Panc1 (cell line): ENCODE measurements around the gene SHISA4. TPM values are rescaled to one million over a fixed set of nuclear protein-coding genes. Genes with fewer than 3 reads are reported as not detected.

ENCODE experiments used
- ATAC-seq: fragments of 200-7000 bp; cut with Tn5 transposase; 2 replicates; pipeline ENCODE4 v1.9.1; 2020; ENCODE audit warnings: mild to moderate bottlenecking, moderate library complexity
- BruUV-seq: library from RNA; stranded (reverse); fragments of 400-500 nt; replicated peaks from 2 replicates; lab custom pipeline; 2021; lab: Mats Ljungman, UMichigan
- CTCF ChIA-PET: fragments of 300-600 bp; sonication (Branson Sonifier 250); formaldehyde crosslinking; loops from one replicate; lab custom pipeline; 2022; ENCODE audit warnings: antibody characterized with exemption; lab: Charles Lee
- POLR2A ChIA-PET: fragments of 300-600 bp; sonication (Branson Sonifier 250); formaldehyde crosslinking; loops from one replicate; lab custom pipeline; 2022; ENCODE audit warnings: antibody characterized with exemption; lab: Charles Lee
- DNase-seq: peaks from one replicate; pipeline ENCODE4 v3.0.0-alpha.2; 2010; ENCODE audit warnings: low read depth, low spot score
- H3K27ac ChIP-seq: 2 replicates; pipeline ENCODE4 v1.5.1; 2011; ENCODE audit warnings: mild to moderate bottlenecking, low read length, inconsistent platforms
- H3K27me3 ChIP-seq: fragments of 200-500 bp; sonication (Bioruptor generic); 2 replicates; pipeline ENCODE4 v1.6.0; 2014; ENCODE audit warnings: low read length, inconsistent platforms; ENCODE audit not compliant: control insufficient read depth, insufficient read depth
- H3K36me3 ChIP-seq: fragments of 200-500 bp; sonication (Bioruptor generic); 2 replicates; pipeline ENCODE4 v1.5.1; 2014; ENCODE audit warnings: inconsistent platforms, mild to moderate bottlenecking, low read length, moderate library complexity; ENCODE audit not compliant: control insufficient read depth, insufficient read depth
- H3K4me1 ChIP-seq: 2 replicates; pipeline ENCODE4 v1.5.1; 2011; ENCODE audit warnings: inconsistent platforms, mild to moderate bottlenecking, low read length, moderate library complexity; ENCODE audit not compliant: control insufficient read depth, insufficient read depth
- H3K4me3 ChIP-seq, 2 experiments: 2 replicates each; pipeline ENCODE4 v1.5.1; 2011 to 2012; ENCODE audit warnings: low read depth in 2 of 2, low read length in 2 of 2, mild to moderate bottlenecking in 2 of 2, inconsistent platforms in 1 of 2, moderate library complexity in 1 of 2
- H3K9me3 ChIP-seq: fragments of 200-500 bp; sonication (Bioruptor generic); 2 replicates; pipeline ENCODE4 v1.5.1; 2014; ENCODE audit warnings: low read depth, mild to moderate bottlenecking, inconsistent platforms, low read length, moderate library complexity; ENCODE audit not compliant: control insufficient read depth, insufficient read depth
- POLR2AphosphoS5 ChIP-seq: IDR thresholded peaks from 2 replicates; pipeline ENCODE4 v1.6.1; 2012; ENCODE audit warnings: mild to moderate bottlenecking, low read depth, low read length, moderate library complexity
- SIN3A ChIP-seq: IDR thresholded peaks from 2 replicates; pipeline ENCODE4 v1.6.1; 2012; ENCODE audit warnings: low read depth, mild to moderate bottlenecking, low read length, moderate library complexity, borderline replicate concordance; ENCODE audit not compliant: insufficient read depth
- TCF7L2 ChIP-seq: IDR thresholded peaks from 2 replicates; pipeline ENCODE4 v1.6.1; 2011; ENCODE audit warnings: mild to moderate bottlenecking, low read depth, low read length, inconsistent platforms
- in situ Hi-C: cut with HindIII; loops from 2 replicates; pipeline ENCODE4 v1.10.0; 2016; ENCODE audit warnings: low sequenced_read_pairs, low pct_unique_long_range_greater_than_20kb
- intact Hi-C: fragments of 100-400 bp; cut with micrococcal nuclease; formaldehyde crosslinking; loops from one replicate; pipeline ENCODE4 v1.10.0; 2022; ENCODE audit not compliant: unreplicated experiment
- total RNA-seq: library from RNA; stranded (reverse); gene quantifications from one replicate; pipeline ENCODE4 v1.2.1, GENCODE V29; 2021; ENCODE audit not compliant: unreplicated experiment
- TF ChIP-seq, protein P1 (sequence below): fragments of 450-650 bp; IDR thresholded peaks from 2 replicates; pipeline ENCODE4 v1.5.1; 2017; ENCODE audit warnings: mild to moderate bottlenecking
- TF ChIP-seq, protein P2 (sequence below), 2 experiments: IDR thresholded peaks; 2 replicates each; pipeline ENCODE4 v1.6.1; 2011 to 2012; ENCODE audit warnings: low read depth in 2 of 2, control low read depth in 1 of 2, low read length in 1 of 2, mild to moderate bottlenecking in 1 of 2, moderate library complexity in 1 of 2; ENCODE audit not compliant: insufficient read depth in 1 of 2

The SHISA4 gene
- total RNA-seq, 1 experiment from 2014 or later = 38.2 TPM

DNA sequence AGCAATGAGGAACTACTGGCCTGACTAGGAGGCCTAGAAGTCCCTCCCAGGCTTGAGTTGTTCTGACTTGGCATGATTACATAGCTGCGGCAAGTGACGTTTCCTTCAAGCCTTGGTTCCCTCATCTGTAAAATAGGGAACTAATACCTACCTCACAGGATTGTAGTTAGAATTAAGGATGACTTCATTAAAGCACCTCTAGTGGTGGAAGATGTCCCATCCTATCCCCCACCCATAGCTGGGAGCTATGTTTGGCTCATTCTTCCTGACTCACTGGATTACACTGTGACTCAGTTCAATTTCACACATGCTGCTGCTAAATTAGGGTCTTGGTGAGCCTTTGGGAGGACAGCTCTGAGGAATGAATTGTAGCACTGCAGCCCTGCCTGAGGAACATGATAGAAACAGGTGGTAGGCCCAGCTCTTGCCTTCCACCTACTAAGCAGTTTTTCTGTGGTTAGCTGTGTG, 6.0 kb upstream of the SHISA4 start:
- H3K27ac ChIP-seq = no peak overlapping the region
- in situ Hi-C loops = no loop called here
- CTCF ChIA-PET = interaction anchor here (0.6 to 1.7 kb wide), 3 partner anchors 11 to 250 kb away, joined by 6 to 11 read pairs (median 6); no protein-coding TSS in a partner anchor
- DNase-seq (peak; percentile 84), ATAC-seq (peak; percentile 43)
- no peaks in the 10 kb centered on the region for H3K27me3 ChIP-seq
- POLR2A ChIA-PET = interaction anchor here (0.6 to 0.9 kb wide), 6 partner anchors 10 to 154 kb away, joined by 3 to 13 read pairs (median 7); no protein-coding TSS in a partner anchor
- no peaks in the 10 kb centered on the region for H3K9me3 ChIP-seq
- H3K36me3 ChIP-seq = no peaks in the 10 kb centered on the region
- no peaks in the 10 kb centered on the region for H3K4me1 ChIP-seq
- intact Hi-C loops = no loop called here
- TF ChIP-seq SIN3A (no peak), POLR2AphosphoS5 (0 out of 2 replicates have a peak, but pooled peaks have one; percentile 16)
- no TSS peak for BruUV-seq
- H3K4me3 ChIP-seq = no peak overlapping the region

DNA sequence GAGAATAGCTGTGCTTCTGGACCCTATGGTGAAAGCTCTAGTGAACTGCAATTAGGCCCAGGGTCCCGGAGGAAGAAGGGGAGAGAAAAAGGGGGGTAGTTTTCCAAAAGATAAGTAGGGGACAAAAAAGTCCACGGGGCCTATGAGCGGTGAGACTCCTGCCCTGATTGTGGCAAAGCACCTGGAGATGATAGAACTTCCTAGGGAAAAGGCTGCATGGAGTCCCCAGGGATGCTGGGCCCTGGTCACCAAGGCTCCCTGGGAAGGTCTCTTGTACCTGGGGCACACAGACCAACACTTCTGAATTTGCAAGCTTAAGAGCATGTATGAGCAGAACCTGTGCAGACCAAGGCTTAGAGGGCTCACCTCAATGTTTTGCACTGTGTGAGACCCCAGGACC, 5.4 kb upstream of the SHISA4 start:
- POLR2A ChIA-PET = interaction anchor here (0.6 to 0.9 kb wide), 3 partner anchors 49 to 153 kb away, joined by 4 to 13 read pairs (median 10); no protein-coding TSS in a partner anchor
- in situ Hi-C loops (no loop called here), intact Hi-C loops (no loop called here)
- Histone ChIP-seq H3K27ac (no peak overlapping the region), H3K36me3 (no peaks in the 10 kb centered on the region), H3K9me3 (no peaks in the 10 kb centered on the region), H3K4me1 (peaks cover 4% of the 10 kb centered on the region), H3K4me3 (no peak overlapping the region), H3K27me3 (no peaks in the 10 kb centered on the region)
- ATAC-seq (no peak; the same call in 1 of the 2 replicates), DNase-seq (no peak)
- CTCF ChIA-PET = interaction anchor here (0.6 to 1.7 kb wide), 3 partner anchors 10 to 251 kb away, joined by 6 to 11 read pairs (median 6); no protein-coding TSS in a partner anchor
- no TSS peak for BruUV-seq
- TF ChIP-seq TCF7L2 (no peak), POLR2AphosphoS5 (no peak; the same call in 1 of the 2 replicates), SIN3A (no peak)
- TF ChIP-seq, protein P1, sequence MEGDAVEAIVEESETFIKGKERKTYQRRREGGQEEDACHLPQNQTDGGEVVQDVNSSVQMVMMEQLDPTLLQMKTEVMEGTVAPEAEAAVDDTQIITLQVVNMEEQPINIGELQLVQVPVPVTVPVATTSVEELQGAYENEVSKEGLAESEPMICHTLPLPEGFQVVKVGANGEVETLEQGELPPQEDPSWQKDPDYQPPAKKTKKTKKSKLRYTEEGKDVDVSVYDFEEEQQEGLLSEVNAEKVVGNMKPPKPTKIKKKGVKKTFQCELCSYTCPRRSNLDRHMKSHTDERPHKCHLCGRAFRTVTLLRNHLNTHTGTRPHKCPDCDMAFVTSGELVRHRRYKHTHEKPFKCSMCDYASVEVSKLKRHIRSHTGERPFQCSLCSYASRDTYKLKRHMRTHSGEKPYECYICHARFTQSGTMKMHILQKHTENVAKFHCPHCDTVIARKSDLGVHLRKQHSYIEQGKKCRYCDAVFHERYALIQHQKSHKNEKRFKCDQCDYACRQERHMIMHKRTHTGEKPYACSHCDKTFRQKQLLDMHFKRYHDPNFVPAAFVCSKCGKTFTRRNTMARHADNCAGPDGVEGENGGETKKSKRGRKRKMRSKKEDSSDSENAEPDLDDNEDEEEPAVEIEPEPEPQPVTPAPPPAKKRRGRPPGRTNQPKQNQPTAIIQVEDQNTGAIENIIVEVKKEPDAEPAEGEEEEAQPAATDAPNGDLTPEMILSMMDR = no peak
- TF ChIP-seq, protein P2, sequence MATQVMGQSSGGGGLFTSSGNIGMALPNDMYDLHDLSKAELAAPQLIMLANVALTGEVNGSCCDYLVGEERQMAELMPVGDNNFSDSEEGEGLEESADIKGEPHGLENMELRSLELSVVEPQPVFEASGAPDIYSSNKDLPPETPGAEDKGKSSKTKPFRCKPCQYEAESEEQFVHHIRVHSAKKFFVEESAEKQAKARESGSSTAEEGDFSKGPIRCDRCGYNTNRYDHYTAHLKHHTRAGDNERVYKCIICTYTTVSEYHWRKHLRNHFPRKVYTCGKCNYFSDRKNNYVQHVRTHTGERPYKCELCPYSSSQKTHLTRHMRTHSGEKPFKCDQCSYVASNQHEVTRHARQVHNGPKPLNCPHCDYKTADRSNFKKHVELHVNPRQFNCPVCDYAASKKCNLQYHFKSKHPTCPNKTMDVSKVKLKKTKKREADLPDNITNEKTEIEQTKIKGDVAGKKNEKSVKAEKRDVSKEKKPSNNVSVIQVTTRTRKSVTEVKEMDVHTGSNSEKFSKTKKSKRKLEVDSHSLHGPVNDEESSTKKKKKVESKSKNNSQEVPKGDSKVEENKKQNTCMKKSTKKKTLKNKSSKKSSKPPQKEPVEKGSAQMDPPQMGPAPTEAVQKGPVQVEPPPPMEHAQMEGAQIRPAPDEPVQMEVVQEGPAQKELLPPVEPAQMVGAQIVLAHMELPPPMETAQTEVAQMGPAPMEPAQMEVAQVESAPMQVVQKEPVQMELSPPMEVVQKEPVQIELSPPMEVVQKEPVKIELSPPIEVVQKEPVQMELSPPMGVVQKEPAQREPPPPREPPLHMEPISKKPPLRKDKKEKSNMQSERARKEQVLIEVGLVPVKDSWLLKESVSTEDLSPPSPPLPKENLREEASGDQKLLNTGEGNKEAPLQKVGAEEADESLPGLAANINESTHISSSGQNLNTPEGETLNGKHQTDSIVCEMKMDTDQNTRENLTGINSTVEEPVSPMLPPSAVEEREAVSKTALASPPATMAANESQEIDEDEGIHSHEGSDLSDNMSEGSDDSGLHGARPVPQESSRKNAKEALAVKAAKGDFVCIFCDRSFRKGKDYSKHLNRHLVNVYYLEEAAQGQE (IDR thresholded peaks at IDR 0.05; ENCODE audit: insufficient read depth in 1 of 2, low read depth in 2 of 2, low read length in 1 of 2) = no peak

DNA sequence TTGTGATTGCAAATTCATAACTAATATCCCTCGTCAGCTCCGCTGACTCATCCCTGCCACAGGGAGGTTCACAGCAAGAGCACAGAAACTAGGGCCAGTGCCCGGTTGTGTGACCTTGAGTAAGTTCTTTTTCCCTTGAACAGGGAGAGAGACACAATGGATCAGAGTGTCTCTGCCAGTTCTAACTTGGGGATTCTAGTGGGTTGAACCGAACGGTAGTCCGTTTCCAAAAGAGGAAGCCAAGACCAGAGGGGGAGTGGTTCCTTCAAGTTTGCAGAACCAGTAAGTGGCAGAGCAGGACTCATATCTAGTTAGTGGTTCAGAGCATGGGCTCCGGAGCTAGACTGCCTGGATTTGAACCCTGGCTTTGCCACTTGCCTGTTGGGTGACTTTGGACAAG, 4.9 kb upstream of the SHISA4 start:
- in situ Hi-C loops (no loop called here), intact Hi-C loops (no loop called here)
- no peaks in the 10 kb centered on the region for H3K27me3 ChIP-seq
- H3K36me3 ChIP-seq = no peaks in the 10 kb centered on the region
- no TSS peak for BruUV-seq
- POLR2A ChIA-PET = no interaction called here
- CTCF ChIA-PET = interaction anchor here (1.7 kb wide), 1 partner anchor 11 kb away, joined by 6 read pairs; no protein-coding TSS in a partner anchor
- no peak for DNase-seq
- TF ChIP-seq, protein P2 (IDR thresholded peaks at IDR 0.05; ENCODE audit: insufficient read depth in 1 of 2, low read depth in 2 of 2, low read length in 1 of 2) = no peak
- TF ChIP-seq, protein P1 = no peak
- TF ChIP-seq POLR2AphosphoS5 (no peak), TCF7L2 (no peak), SIN3A (no peak)
- no peak overlapping the region for H3K4me3 ChIP-seq
- H3K27ac ChIP-seq = no peak overlapping the region
- ATAC-seq = no peak
- H3K9me3 ChIP-seq = no peaks in the 10 kb centered on the region
- peaks cover 5% of the 10 kb centered on the region for H3K4me1 ChIP-seq
